ENCODE data around the gene THSD1.
A peak's percentile ranks its signal among the peaks of the same experiment; 100 is the strongest.
"Not testable (repeated sequence)": the region's sequence is repeated elsewhere in the genome, so short reads cannot be mapped to it uniquely, and the experiment has no call there.

Gene THSD1

DNA sequence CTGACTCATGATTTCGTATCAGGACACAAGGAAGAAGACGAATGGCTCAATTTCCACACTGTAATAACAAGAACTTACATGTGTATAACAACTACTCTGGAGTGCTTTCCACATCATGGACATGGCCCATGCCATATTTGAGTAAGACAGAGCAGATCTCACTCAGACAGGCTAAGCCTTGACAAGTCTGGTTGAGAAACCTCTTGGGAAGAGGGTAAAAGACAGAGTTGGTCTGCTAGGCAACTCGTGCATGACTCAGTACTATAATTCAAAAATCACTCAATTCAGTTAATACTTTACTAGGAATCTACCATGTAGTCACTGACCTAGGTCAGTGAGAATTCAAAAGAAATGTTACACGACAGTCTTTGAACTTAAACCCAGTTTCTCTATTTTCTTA is 5.7 kb upstream of the THSD1 start:
- FAIRE-seq (no peak), DNase-seq (ENCODE audit: insufficient read length, low spot score) (peak; percentile 44)

DNA sequence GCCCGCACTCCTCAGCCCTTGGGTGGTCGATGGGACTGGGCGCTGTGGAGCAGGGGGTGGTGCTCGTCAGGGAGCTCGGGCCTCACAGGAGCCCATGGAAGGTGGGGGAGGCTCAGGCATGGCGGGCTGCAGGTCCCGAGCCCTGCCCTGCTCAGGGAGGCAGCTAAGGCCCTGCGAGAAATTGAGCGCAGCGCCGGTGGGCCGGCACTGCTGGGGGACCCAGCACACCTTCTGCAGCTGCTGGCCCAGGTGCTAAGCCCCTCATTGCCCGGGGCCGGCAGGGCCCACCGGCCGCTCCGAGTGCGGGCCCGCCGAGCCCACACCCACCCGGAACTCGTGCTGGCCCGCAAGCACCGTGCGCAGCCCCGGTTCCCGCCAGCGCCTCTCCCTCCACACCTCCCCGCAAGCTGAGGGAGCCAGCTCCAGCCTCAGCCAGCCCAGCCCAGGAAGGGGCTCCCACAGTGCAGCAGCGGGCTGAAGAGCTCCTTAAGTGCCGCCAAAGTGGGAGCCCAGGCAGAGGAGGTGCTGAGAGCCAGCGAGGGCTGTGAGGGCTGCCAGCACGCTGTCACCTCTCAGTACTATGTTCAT is 2.2 kb upstream of the THSD1 start:
- not testable (repeated sequence) for FAIRE-seq; DNase-seq (ENCODE audit: insufficient read length, low spot score)

GRCh38 chr13:52407436-52407835 is 1.5 kb upstream of the THSD1 start:
- FAIRE-seq; DNase-seq (ENCODE audit: insufficient read length, low spot score): not testable (repeated sequence)

GRCh38 chr13:52406629-52407028 is 657 bp upstream of the THSD1 start:
- FAIRE-seq (no peak), DNase-seq (ENCODE audit: insufficient read length, low spot score) (no peak)

- FAIRE-seq: no peak
- DNase-seq (ENCODE audit: insufficient read length, low spot score): no peak
Measured at GRCh38 chr13:52405369-52405766, 604 bp downstream of the THSD1 start.

GRCh38 chr13:52399708-52400107 is 6.3 kb downstream of the THSD1 start:
- FAIRE-seq (no peak), DNase-seq (ENCODE audit: insufficient read length, low spot score) (no peak)

GRCh38 chr13:52399046-52399445 is 6.9 kb downstream of the THSD1 start:
- DNase-seq (ENCODE audit: insufficient read length, low spot score) (no peak), FAIRE-seq (no peak)

DNA sequence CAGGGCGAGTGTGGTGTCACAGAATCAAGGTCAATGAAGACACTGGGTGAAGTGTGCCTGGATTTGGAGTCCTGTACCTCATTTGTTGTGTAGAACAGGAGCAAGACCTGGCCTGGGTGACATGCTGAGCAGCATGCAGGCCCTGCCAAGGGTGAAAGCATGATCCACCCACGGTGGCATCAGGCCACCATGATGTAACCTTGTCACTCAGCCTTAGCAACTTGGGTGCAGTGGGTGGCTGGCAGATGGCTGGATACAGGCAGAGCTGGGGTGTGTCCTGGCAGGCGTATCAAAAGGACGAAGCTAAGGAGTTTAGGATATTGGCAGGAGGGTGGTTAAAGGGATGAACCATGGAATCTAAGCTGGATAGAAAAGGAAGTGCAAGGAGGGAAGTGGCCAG is 10.3 kb downstream of the THSD1 start:
- FAIRE-seq (no peak), DNase-seq (ENCODE audit: insufficient read length, low spot score) (no peak)

DNA sequence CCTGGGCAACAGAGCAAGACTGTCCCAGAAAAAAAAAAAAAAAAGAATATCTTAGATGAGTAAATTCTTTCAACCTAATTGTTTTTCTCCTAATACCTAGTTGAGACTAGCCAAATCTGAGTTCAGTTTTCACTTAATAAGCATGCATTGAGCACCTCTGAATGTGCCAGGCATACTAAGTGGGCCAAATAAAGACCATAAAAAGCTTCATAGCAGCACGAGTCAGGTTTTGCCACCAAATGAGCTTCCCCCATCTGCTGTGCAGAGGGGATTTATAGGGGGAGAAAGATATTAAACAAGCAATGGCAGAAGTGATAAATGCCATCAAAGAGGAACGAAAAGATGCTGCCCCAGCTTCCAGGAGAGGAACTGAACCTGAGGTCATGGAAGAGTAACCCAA is 11.4 kb downstream of the THSD1 start:
- DNase-seq (ENCODE audit: insufficient read length, low spot score): no peak
- no peak for FAIRE-seq

- DNase-seq (ENCODE audit: insufficient read length, low spot score) (no peak), FAIRE-seq (no peak)
Measured at GRCh38 chr13:52393572-52394357, 12.2 kb downstream of the THSD1 start.

DNA sequence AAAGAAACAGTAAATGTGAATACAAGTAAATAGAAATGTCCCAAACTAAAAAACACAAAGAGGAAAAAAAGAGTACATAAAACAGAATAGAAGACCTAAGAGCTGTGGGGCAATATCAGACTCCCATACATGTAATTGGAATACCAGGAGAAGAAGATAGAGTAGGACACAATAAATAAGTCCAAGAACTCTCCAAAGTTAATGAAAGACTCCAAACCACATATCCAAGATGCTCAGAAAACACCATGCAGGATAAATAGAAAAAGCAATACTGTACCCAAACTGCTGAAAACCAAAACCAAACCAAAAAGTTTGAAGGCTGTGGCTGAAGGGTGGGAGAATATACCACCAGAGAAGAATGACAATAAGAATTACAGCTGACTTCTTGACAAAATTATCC is 18.3 kb downstream of the THSD1 start:
- FAIRE-seq (no peak), DNase-seq (ENCODE audit: insufficient read length, low spot score) (no peak)

- DNase-seq (ENCODE audit: insufficient read length, low spot score): no peak
- FAIRE-seq: no peak
Measured at GRCh38 chr13:52385870-52386269, 20.1 kb downstream of the THSD1 start.

DNA sequence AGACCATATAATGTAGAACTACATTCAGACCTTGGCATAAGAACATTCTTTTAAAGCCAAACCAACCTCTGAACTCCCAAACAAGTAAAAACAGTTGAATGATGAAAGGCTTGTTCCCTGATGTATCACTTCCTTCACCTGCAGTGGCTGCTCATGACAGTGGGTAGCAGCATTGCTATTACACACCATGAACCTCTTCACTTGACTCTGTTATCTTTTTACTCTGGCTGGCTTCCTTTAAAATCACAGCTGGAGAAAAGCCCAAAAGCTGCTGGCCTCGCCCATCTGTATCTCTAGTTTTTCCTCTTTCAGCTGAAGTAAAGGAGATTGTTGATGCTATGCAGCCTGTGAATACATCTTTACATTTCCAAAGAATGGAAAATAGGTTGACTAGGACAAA is 22.6 kb downstream of the THSD1 start:
- no peak for DNase-seq (ENCODE audit: insufficient read length, low spot score)
- no peak for FAIRE-seq

- FAIRE-seq (no peak), DNase-seq (ENCODE audit: insufficient read length, low spot score) (no peak)
Measured at GRCh38 chr13:52378312-52378711, 27.7 kb downstream of the THSD1 start.

DNA sequence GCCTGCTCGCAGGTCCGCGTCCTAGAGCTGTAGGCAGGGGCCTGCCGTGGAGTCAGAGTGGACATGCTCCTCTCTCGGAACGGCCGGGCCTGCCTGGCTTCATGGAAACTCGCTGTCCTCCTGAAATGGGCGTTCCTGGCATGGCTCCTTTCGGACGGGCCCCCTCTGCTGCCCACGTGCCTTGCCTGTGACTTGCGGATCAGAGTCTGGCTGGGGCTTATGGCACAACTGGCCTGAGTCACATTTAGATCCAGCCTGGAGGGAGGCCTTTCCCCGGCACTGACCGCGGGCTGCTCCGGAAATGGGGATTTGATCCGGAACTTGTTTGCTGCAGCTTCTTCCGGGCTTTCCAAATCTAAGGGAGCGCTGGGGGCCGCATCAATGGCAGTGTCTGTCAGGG is 28.1 kb downstream of the THSD1 start:
- DNase-seq (ENCODE audit: insufficient read length, low spot score) (no peak), FAIRE-seq (no peak)

- DNase-seq (ENCODE audit: insufficient read length, low spot score): no peak
- FAIRE-seq: no peak
Measured at GRCh38 chr13:52374873-52375411, 31.0 kb downstream of the THSD1 start.

DNA sequence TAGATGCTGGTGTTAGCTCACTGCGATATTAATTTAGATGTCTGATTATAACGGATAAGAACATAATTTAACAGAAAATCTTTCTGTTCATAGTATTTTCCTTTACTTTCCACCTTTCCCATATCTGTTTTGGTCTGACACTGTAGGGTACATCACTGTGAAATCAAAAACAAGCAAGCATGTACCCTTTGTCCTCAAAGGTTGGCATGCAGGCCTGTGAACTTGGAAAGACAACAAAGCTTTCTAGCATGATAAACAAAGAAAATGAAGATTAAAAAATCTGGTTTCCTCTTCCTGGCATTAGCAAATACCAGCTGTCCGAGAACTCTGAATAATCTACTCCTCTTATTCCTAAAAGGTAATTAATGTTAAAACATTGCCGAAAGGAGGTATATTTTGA is 31.6 kb downstream of the THSD1 start:
- FAIRE-seq: no peak
- DNase-seq (ENCODE audit: insufficient read length, low spot score): no peak

DNA sequence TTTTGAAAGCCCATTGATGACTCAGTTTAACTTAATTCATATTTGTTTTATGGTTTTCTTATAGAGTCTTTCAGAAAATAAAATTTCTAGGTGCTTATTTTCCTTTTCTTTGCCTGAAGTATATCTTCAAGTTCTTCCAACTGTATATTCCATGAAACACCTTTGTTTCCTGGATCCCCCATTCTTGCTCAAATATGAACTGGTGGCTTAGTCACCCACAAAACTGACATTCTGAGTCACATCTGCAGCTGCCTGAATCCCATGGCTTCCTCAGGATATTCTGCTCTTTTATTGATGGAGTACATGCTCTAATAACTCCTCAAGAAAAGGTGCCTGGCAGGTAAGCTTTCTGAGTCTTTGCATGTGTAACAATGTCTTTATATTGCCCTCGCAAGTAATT is 32.7 kb downstream of the THSD1 start:
- DNase-seq (ENCODE audit: insufficient read length, low spot score); FAIRE-seq: not testable (repeated sequence)

GRCh38 chr13:52371736-52372247 is 34.2 kb downstream of the THSD1 start:
- no peak for FAIRE-seq

GRCh38 chr13:52366291-52366690 is 39.7 kb downstream of the THSD1 start:
- DNase-seq (ENCODE audit: insufficient read length, low spot score) (no peak), FAIRE-seq (no peak)

More at GRCh38 chr13:52371736-52372247, 34.2 kb downstream of the THSD1 start:
- DNase-seq (ENCODE audit: insufficient read length, low spot score): no peak

DNA sequence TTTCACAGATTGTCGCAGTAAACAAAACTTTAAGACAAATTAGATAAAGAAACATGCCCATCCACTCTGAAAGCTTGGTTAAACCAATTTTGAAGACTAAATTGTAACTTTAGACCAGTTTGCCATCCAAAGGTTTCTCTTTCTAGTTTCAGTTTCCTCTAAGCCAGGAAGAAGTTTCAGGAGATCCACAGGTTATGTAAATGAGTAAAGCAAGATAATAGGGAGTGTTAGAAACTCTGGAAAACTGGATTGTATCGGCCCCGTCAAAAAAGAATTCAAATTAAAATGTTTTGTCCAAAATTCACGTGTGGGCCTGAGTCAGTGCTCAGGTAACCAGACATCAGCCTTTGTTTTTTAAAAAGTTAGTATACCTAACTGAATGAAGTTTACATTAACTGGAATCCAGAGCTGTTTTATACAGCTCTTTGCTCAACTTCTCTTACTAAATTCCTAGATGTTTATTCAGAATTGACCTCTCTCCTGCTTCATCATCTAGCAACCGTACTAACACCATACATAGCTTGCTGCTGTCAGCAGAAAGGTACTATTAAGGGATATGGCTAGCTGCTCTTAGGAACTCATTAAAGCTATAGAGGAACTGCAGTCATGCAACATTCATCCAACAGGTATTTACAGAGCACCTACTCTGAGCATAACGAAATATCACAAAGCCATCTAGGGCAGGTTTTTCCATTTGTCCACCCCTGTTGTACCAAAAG is 43.6 kb downstream of the THSD1 start:
- not testable (repeated sequence) for DNase-seq (ENCODE audit: insufficient read length, low spot score)
- FAIRE-seq: peak; percentile 53

Data from GM19239 (cell line).